IPS-20b (cell line): ENCODE measurements around the gene ACAN.

ENCODE experiments used
- H3K27ac ChIP-seq: one replicate; pipeline ENCODE4 v1.5.1; 2013; ENCODE audit warnings: low read length
- H3K27me3 ChIP-seq: 2 replicates; pipeline ENCODE4 v1.6.1; 2013; ENCODE audit warnings: mild to moderate bottlenecking, low read length, inconsistent platforms; ENCODE audit not compliant: insufficient read depth
- H3K36me3 ChIP-seq: 2 replicates; pipeline ENCODE4 v1.6.1; 2013; ENCODE audit warnings: low read depth, mild to moderate bottlenecking, inconsistent platforms, low read length, moderate library complexity; ENCODE audit not compliant: insufficient read depth
- H3K4me1 ChIP-seq: 2 replicates; pipeline ENCODE4 v1.6.1; 2013; ENCODE audit warnings: mild to moderate bottlenecking, control low read depth, inconsistent platforms, low read length, moderate library complexity; ENCODE audit not compliant: insufficient read depth
- H3K4me3 ChIP-seq: 2 replicates; pipeline ENCODE4 v1.5.1; 2013; ENCODE audit warnings: mild to moderate bottlenecking, low read length, inconsistent platforms
- H3K9ac ChIP-seq: 2 replicates; pipeline ENCODE4 v1.6.1; 2013; ENCODE audit warnings: low read depth, mild to moderate bottlenecking, inconsistent platforms, low read length, moderate library complexity
- H3K9me3 ChIP-seq: 2 replicates; pipeline ENCODE4 v1.6.1; 2013; ENCODE audit warnings: mild to moderate bottlenecking, low read depth, low read length, inconsistent platforms; ENCODE audit not compliant: insufficient read depth

The ACAN gene

DNA sequence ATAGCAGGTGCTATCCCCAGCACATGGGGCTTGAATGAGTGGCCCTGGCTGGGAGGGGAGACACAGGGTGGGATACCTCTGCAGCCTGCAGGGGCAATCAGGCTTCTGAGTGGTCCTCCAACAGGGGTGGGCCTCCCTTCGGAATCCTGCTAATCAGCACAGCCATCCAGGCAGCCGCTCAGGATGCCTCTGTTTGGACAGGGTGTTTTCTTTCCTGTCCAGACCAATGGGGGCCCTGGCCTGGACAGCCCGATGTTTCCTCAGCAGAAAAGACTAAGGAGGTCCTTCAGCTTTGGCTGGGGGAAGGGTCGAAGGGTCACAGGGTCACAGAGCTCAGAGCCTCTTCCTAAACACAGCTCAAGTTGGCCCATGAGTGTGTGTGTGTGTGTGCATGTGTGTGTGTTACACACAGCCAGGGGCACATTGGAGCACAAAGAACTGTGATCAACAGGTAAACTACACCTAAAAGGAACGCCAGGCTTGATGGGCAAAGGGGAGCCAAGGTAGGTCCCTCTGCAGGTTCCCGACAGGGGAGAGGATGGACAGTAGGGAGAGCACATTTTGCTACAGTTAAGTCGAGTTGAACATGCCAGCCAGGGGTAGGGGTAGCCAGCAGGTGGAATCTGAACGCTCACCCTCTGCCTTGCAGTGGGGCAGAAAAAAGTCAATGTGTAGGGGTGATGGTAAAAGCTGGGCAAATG, 93.2 kb downstream of the ACAN start:
- H3K27me3 ChIP-seq: peaks cover 18% of the 10 kb centered on the region
- no peak overlapping the region for H3K4me3 ChIP-seq
- H3K27ac ChIP-seq: no peak overlapping the region
- peaks cover 35% of the 10 kb centered on the region for H3K36me3 ChIP-seq
- no peak overlapping the region for H3K9ac ChIP-seq
- H3K4me1 ChIP-seq: peaks cover 16% of the 10 kb centered on the region; the same call in 1 of the 2 replicates
- H3K9me3 ChIP-seq: no peaks in the 10 kb centered on the region

GRCh38 chr15:88897142-88897455, 93.9 kb downstream of the ACAN start:
- Histone ChIP-seq H3K36me3 (peaks cover 39% of the 10 kb centered on the region), H3K4me1 (peaks cover 16% of the 10 kb centered on the region; the same call in 1 of the 2 replicates), H3K27ac (no peak overlapping the region), H3K27me3 (peaks cover 18% of the 10 kb centered on the region), H3K9me3 (no peaks in the 10 kb centered on the region), H3K4me3 (no peak overlapping the region), H3K9ac (no peak overlapping the region)

DNA sequence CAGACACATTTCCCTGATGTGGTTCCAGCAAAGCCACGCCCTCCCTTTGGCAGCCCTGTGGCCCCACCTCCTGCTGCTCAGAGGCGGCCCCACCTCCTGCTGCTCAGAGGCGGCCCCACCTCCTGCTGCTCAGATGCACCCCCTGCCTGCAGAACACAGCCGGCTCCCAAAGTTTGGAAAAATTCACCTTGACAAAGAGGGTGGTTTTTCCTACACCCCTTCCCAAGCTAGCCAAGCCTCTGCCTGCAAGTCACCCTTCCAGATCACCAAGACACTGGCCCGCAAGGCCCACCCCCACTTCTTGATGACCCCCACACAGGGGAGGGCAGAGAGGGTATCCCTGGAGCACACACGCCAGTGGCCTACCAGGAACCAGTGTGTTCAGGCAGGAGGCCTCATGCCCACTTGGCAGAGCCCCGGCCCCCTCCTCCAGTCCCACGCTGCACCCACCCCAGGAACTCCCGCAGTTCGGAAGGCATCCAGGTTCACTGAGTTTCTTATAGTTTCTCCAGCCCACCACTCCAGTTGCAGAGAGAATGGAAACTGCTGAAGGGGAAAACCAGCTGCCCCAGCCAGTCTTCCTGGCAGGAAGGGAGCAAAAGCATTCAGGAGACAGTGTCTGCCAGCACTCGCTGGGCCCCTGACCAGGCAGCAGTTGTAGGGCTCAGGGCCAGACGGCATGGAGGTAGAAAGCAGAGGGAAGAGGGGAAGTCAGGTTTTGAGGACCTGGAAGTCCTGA, 94.4 kb downstream of the ACAN start:
- H3K4me1 ChIP-seq: peaks cover 16% of the 10 kb centered on the region; the same call in 1 of the 2 replicates
- H3K9me3 ChIP-seq: no peaks in the 10 kb centered on the region
- H3K27me3 ChIP-seq: peaks cover 18% of the 10 kb centered on the region
- no peak overlapping the region for H3K4me3 ChIP-seq
- peaks cover 44% of the 10 kb centered on the region for H3K36me3 ChIP-seq
- H3K9ac ChIP-seq: no peak overlapping the region
- H3K27ac ChIP-seq: no peak overlapping the region

GRCh38 chr15:88898736-88899135, 95.5 kb downstream of the ACAN start:
- Histone ChIP-seq H3K27ac (no peak overlapping the region), H3K4me3 (no peak overlapping the region), H3K4me1 (peaks cover 16% of the 10 kb centered on the region; the same call in 1 of the 2 replicates), H3K9me3 (no peaks in the 10 kb centered on the region), H3K9ac (no peak overlapping the region), H3K36me3 (peaks cover 55% of the 10 kb centered on the region), H3K27me3 (peaks cover 18% of the 10 kb centered on the region)

GRCh38 chr15:88899251-88899650, 96.0 kb downstream of the ACAN start:
- H3K4me1 ChIP-seq: peaks cover 14% of the 10 kb centered on the region; the same call in 1 of the 2 replicates
- peaks cover 60% of the 10 kb centered on the region for H3K36me3 ChIP-seq

DNA sequence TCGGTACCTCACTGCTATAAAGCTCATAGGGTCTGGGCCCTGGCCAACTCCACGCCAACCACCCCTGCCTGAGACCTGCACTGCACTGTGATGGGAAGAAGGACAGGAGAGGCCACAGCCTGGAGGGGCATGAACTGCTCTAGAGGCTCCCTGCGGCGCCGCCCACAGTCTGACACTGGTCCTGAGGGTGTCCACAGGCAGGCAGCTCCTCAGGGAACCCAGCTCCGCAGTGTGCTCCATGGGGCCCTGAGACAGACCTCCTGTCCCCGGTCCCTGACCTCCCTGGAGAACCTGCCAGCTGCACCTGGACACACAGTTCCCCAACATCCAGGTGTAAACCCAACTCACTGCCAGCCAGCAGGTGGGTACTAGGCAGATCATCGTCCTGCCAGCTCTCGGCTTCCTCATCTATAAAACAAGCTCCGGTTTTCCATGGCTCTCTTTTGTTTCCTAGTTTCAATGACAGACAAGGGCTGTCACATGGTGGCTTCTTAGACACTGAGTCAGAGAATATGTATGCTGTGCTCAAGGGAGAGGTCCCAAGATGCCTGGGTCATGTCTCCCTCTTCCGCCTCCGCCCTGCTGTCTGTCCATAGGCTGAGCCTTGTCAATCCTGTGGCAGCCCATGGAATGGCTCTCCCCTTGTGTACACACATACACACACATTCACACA, 97.2 kb downstream of the ACAN start:
- H3K27ac ChIP-seq: no peak overlapping the region
- H3K36me3 ChIP-seq: peaks cover 72% of the 10 kb centered on the region
- no peak overlapping the region for H3K9ac ChIP-seq
- no peak overlapping the region for H3K4me3 ChIP-seq
- H3K9me3 ChIP-seq: no peaks in the 10 kb centered on the region
- peaks cover 4% of the 10 kb centered on the region for H3K27me3 ChIP-seq
- H3K4me1 ChIP-seq: peaks cover 14% of the 10 kb centered on the region; the same call in 1 of the 2 replicates

More at GRCh38 chr15:88899251-88899650, 96.0 kb downstream of the ACAN start:
- H3K9ac ChIP-seq: no peak overlapping the region
- no peaks in the 10 kb centered on the region for H3K9me3 ChIP-seq
- H3K27ac ChIP-seq: no peak overlapping the region
- peaks cover 15% of the 10 kb centered on the region for H3K27me3 ChIP-seq
- H3K4me3 ChIP-seq: no peak overlapping the region

DNA sequence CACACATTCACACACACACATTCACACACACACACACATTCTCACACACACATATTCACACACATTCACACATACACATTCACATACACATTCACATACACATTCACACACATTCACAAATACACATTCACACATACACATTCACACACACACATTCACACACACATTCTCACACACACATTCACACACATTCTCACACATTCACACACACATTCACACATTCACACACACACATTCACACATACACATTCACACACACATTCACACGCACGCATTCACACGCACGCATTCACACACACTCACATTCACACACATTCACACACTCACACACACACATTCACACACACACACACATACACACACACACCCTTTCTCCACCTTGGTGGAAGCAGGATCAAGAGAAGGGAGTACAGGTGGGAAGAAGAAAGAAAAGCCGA, 97.8 kb downstream of the ACAN start:
- H3K27me3 ChIP-seq: no peaks in the 10 kb centered on the region
- peaks cover 14% of the 10 kb centered on the region; the same call in 1 of the 2 replicates for H3K4me1 ChIP-seq
- no peak overlapping the region for H3K9ac ChIP-seq
- no peaks in the 10 kb centered on the region for H3K9me3 ChIP-seq
- peaks cover 78% of the 10 kb centered on the region for H3K36me3 ChIP-seq
- H3K27ac ChIP-seq: no peak overlapping the region
- no peak overlapping the region for H3K4me3 ChIP-seq

GRCh38 chr15:88901508-88902220, 98.4 kb downstream of the ACAN start:
- no peak overlapping the region for H3K27ac ChIP-seq
- peaks cover 9% of the 10 kb centered on the region; the same call in 1 of the 2 replicates for H3K4me1 ChIP-seq
- H3K36me3 ChIP-seq: peaks cover 84% of the 10 kb centered on the region
- H3K27me3 ChIP-seq: no peaks in the 10 kb centered on the region
- H3K9me3 ChIP-seq: no peaks in the 10 kb centered on the region
- no peak overlapping the region for H3K9ac ChIP-seq
- no peak overlapping the region for H3K4me3 ChIP-seq

- Histone ChIP-seq H3K4me1 (peaks cover 3% of the 10 kb centered on the region; the same call in 1 of the 2 replicates), H3K9ac (no peak overlapping the region), H3K36me3 (peaks cover 91% of the 10 kb centered on the region), H3K9me3 (no peaks in the 10 kb centered on the region), H3K27me3 (no peaks in the 10 kb centered on the region), H3K4me3 (no peak overlapping the region), H3K27ac (no peak overlapping the region)
Measured at GRCh38 chr15:88902221-88902835, 99.1 kb downstream of the ACAN start.

DNA sequence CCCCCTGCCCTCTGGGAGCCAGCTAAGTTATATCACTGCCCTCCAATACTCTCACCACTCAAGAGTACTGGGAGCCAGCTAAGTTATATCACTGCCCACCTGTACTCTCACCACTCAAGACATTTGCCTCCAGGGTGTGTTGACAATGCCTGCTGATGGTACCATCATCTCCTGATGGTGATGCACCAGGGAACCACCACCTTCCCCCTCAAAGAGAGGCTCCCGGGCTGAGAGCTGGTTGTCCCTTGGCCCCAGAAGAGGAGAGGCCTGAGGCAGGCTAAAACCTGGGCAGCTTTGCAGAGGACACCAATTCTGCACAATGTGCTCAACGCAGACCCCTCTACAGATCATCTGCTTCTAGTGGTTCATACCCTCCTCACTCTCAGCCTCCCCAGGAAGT, 99.6 kb downstream of the ACAN start:
- Histone ChIP-seq H3K27me3 (no peaks in the 10 kb centered on the region), H3K4me3 (no peak overlapping the region), H3K27ac (no peak overlapping the region), H3K36me3 (peaks cover 96% of the 10 kb centered on the region), H3K4me1 (no peaks in the 10 kb centered on the region; the same call in 1 of the 2 replicates), H3K9me3 (no peaks in the 10 kb centered on the region), H3K9ac (no peak overlapping the region)

- Histone ChIP-seq H3K9ac (no peak overlapping the region), H3K36me3 (peaks cover 100% of the 10 kb centered on the region), H3K4me1 (peaks cover under 1% of the 10 kb centered on the region; the same call in 1 of the 2 replicates), H3K9me3 (no peaks in the 10 kb centered on the region), H3K4me3 (no peak overlapping the region), H3K27me3 (no peaks in the 10 kb centered on the region), H3K27ac (no peak overlapping the region)
Measured at GRCh38 chr15:88904257-88904623, 101.0 kb downstream of the ACAN start.
